AG04450 (cell line): ENCODE results near the gene MAP3K5. TPM values are rescaled to one million over a fixed set of nuclear protein-coding genes. Genes with fewer than 3 reads are reported as not detected.
A peak's percentile ranks its signal among the peaks of the same experiment; 100 is the strongest.
"Not testable (repeated sequence)": the region's sequence is repeated elsewhere in the genome, so short reads cannot be mapped to it uniquely, and the experiment has no call there.

Source experiments
- CTCF ChIA-PET: fragments of 300-600, 350-600 bp; formaldehyde crosslinking; extraction: SDS; loops from one replicate; lab custom pipeline; 2022; ENCODE audit warnings: antibody characterized with exemption, inconsistent platforms; lab: Charles Lee
- POLR2A ChIA-PET: fragments of 350-600 bp; formaldehyde crosslinking; extraction: SDS; loops from one replicate; lab custom pipeline; 2021; ENCODE audit warnings: antibody characterized with exemption, inconsistent platforms; lab: Yijun Ruan, JAX
- DNase-seq: peaks from one replicate; pipeline ENCODE4 v3.0.0-alpha.2; 2011; ENCODE audit warnings: low read depth, low spot score
- H3K27ac ChIP-seq: one replicate; pipeline ENCODE4 v1.5.1; 2012; ENCODE audit warnings: low read depth, low read length, control low read depth
- H3K27me3 ChIP-seq: one replicate; pipeline ENCODE4 v1.6.0; 2012; ENCODE audit warnings: low read length; ENCODE audit not compliant: control insufficient read depth, insufficient read depth
- H3K4me3 ChIP-seq: 2 replicates; pipeline ENCODE4 v1.5.1; 2011; ENCODE audit warnings: mild to moderate bottlenecking, low read depth, low read length, control low read depth
- H3K9me3 ChIP-seq: 2 replicates; pipeline ENCODE4 v1.5.1; 2012; ENCODE audit warnings: low read length; ENCODE audit not compliant: control insufficient read depth, insufficient read depth
- polyA plus RNA-seq: library from polyadenylated mRNA; depleted of rRNA; stranded (reverse); fragments of >200 nt; gene quantifications from 2 replicates; pipeline ENCODE4 v1.2.3, GENCODE V29; 2011
- TF ChIP-seq, protein P1 (sequence below): IDR thresholded peaks from 2 replicates; pipeline ENCODE4 v1.5.1; 2011; ENCODE audit warnings: low read depth, low read length, control low read depth, inconsistent platforms

MAP3K5 gene
- polyA plus RNA-seq, 1 experiment, result 17.0 TPM

DNA sequence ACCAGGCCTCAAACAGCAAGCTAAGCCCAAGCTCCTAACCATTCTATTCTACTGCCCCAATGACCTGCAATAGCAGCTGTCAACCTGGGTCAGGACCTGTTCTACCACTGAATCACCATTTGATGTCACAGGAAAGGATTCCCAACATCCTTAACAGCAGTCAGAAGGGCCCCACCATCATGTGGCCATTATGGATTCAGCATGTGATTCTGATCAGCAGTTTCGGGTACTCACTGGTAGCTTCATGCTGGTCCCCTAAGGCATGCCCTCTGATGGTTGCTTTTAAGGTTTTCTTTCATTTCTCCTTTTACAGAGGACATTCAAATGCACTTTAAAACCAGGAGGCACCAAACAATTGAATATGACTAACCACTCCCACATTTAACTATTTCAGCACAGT lies 204.8 kb downstream of the MAP3K5 start:
- ChIA-PET POLR2A (no interaction called here), CTCF (interaction anchor here (4.0 kb wide), 1 partner anchor 205 kb away, joined by 25 read pairs; the partner anchor contains the start of gene MAP3K5)
- H3K9me3 ChIP-seq, result no peaks in the 10 kb centered on the region
- H3K4me3 ChIP-seq, result no peak overlapping the region
- peak overlapping the region; percentile 32 for H3K27ac ChIP-seq
- TF ChIP-seq, protein P1, sequence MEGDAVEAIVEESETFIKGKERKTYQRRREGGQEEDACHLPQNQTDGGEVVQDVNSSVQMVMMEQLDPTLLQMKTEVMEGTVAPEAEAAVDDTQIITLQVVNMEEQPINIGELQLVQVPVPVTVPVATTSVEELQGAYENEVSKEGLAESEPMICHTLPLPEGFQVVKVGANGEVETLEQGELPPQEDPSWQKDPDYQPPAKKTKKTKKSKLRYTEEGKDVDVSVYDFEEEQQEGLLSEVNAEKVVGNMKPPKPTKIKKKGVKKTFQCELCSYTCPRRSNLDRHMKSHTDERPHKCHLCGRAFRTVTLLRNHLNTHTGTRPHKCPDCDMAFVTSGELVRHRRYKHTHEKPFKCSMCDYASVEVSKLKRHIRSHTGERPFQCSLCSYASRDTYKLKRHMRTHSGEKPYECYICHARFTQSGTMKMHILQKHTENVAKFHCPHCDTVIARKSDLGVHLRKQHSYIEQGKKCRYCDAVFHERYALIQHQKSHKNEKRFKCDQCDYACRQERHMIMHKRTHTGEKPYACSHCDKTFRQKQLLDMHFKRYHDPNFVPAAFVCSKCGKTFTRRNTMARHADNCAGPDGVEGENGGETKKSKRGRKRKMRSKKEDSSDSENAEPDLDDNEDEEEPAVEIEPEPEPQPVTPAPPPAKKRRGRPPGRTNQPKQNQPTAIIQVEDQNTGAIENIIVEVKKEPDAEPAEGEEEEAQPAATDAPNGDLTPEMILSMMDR, result no peak
- no peak for DNase-seq
- no peaks in the 10 kb centered on the region for H3K27me3 ChIP-seq

DNA sequence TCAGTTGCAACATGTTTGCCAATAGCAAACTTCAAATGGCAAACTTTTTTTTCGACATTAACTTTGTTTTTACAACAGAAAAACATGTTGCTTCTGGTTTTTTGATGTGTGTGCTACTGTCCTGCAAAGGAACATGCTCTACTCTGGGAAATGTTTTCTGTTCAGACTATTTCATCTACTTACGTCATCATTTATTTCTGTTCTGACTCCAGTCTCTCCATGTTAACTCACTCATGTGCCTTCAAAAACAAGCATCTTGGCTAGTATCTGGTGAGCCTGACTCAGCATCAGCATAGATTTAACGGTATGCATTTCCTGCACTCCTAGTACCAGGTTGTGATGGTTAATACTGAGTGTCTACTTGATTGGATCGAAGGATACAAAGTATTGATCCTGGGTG lies 206.0 kb downstream of the MAP3K5 start:
- ChIA-PET POLR2A (no interaction called here), CTCF (interaction anchor here (0.9 to 4.0 kb wide), 3 partner anchors 23 to 206 kb away, joined by 3 to 25 read pairs (median 6); partner anchors contain the start of gene MAP3K5)
- Histone ChIP-seq H3K27ac (peak overlapping the region; percentile 83), H3K27me3 (no peaks in the 10 kb centered on the region), H3K9me3 (no peaks in the 10 kb centered on the region), H3K4me3 (no peak overlapping the region)
- DNase-seq, result peak; percentile 87
- TF ChIP-seq, protein P1, result no peak

DNA sequence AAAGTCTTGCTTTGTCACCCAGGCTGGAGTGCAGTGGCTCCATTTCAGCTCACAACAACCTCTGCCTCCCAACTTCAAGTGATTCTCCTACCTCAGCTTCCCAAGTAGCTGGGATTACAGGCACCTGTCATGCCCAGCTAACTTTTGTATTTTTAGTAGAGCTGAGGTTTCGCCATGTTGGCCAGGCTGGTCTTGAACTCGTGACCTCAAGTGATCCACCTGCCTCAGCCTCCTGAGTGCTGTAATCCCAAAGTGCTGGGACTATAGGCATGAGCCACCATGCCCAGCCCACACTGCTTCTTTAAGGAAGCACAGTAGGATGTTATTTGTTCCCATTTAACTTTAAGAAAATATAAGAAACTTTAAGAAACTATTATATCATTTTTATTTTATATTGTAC lies 206.8 kb downstream of the MAP3K5 start:
- H3K27me3 ChIP-seq, H3K9me3 ChIP-seq, POLR2A ChIA-PET, DNase-seq, H3K4me3 ChIP-seq: not testable (repeated sequence)
- peak overlapping the region; percentile 59 for H3K27ac ChIP-seq
- CTCF ChIA-PET, result interaction anchor here (0.6 to 4.0 kb wide), 5 partner anchors 27 to 238 kb away, joined by 5 to 25 read pairs (median 6); partner anchors contain the start of gene MAP3K5

GRCh38 chr6:136584290-136584689 lies 208.0 kb downstream of the MAP3K5 start:
- H3K27ac ChIP-seq, DNase-seq, H3K4me3 ChIP-seq, H3K27me3 ChIP-seq, POLR2A ChIA-PET, H3K9me3 ChIP-seq: not testable (repeated sequence)
- CTCF ChIA-PET, result interaction anchor here (1.6 to 4.0 kb wide), 3 partner anchors 31 to 239 kb away, joined by 4 to 25 read pairs (median 5); partner anchors contain the start of gene MAP3K5

- DNase-seq, result peak; percentile 66
- ChIA-PET POLR2A (no interaction called here), CTCF (interaction anchor here (0.7 to 2.0 kb wide), 5 partner anchors 32 to 211 kb away, joined by 3 to 20 read pairs (median 4); partner anchors contain the start of gene MAP3K5)
- TF ChIP-seq, protein P1, result peak; percentile 64
- no peaks in the 10 kb centered on the region for H3K9me3 ChIP-seq
- H3K4me3 ChIP-seq, result no peak overlapping the region
- H3K27ac ChIP-seq, result peak overlapping the region; percentile 83
- H3K27me3 ChIP-seq, result no peaks in the 10 kb centered on the region
Observed at GRCh38 chr6:136582711-136583471, 209.4 kb downstream of the MAP3K5 start.

DNA sequence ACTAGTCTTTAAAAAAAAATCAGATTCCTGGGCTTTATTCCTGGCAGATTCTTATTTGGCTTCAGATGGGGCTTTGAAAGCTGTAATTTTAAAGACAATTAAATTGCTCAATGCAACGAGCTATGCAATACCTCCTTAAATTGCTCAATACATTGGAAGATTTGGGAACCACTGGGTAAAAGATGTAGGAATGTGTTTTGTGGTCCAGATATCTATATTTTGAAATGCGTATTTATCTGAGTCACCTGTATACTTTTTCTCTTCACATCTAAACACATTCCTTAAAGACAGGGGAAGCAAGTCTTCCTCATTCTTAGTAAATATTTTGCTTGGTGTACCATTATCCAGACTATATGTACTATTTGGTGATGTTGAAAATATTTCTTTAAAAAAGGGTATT lies 212.5 kb downstream of the MAP3K5 start:
- Histone ChIP-seq H3K27ac (no peak overlapping the region), H3K9me3 (no peaks in the 10 kb centered on the region), H3K4me3 (no peak overlapping the region), H3K27me3 (no peaks in the 10 kb centered on the region)
- DNase-seq, result no peak
- TF ChIP-seq, protein P1, result no peak
- ChIA-PET CTCF (interaction anchor here (0.6 to 1.6 kb wide), 2 partner anchors 213 to 295 kb away, joined by 3 to 7 read pairs; partner anchors contain the start of gene MAP3K5), POLR2A (interaction anchor here (0.6 kb wide), 1 partner anchor 30 kb away, joined by 11 read pairs; no protein-coding TSS in a partner anchor)
